ENCODE results near the gene ACOX3.

- TF ChIP-seq MAX (IDR thresholded peaks at IDR 0.05), result no peak
- TF ChIP-seq CTCF (IDR thresholded peaks at IDR 0.05; ENCODE audit: low read depth, low read length, missing input control), result no peak
- no peak for TF ChIP-seq YY1 (IDR thresholded peaks at IDR 0.05)
- no peak for TF ChIP-seq REST (IDR thresholded peaks at IDR 0.05)
Measured at GRCh38 chr4:8441499-8442091, 1.1 kb upstream of the ACOX3 start.

All from liver (tissue), 2 donors.